Globus pallidus (tissue), 1 donor: ENCODE data around the gene FOXP4.
"Not testable (repeated sequence)": the region's sequence is repeated elsewhere in the genome, so short reads cannot be mapped to it uniquely, and the experiment has no call there.

ENCODE experiments used
- DNase-seq: peaks from one replicate; pipeline ENCODE4 v3.0.0-alpha.2; 2015; ENCODE audit warnings: low spot score

FOXP4 gene

DNA sequence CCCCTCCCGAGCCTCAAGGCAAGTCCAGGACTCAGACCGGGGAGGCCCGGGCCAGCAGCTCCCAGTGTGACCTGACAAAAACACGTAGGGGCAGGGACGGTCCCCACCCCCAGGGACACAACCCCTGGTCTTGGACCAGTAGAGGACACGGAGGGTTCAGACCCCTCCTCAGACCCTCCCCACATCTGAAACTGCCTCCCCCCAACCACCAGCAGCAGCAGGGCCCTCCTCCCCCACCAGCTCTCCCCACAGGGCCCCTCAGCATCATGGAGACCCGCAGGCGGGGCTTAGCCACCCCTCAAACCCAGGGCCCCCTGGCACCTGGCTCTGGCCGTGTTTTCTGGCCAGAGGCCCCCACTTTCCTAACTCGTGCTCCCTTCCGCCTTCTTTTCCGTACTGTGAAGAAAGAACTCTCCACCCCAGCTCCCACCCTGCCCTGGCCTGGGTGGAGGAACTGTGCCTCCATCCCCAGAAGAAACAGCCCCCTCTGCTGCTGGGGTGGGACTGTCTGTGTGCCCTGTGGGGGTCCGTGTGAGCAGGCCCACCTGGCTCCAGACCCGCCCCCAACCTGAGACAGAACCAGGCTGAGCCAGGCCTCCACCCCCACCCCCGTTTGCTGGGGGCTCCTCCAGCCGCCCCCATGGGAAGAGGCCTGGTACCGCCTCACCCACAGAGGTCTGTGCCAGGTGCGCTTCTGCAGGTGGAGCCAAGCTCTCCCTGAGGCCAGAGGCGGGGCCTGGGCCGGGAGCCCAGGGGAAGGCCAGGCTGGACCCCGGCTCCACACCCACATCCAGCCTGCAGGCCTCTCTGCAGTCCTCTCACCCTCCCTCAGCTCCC is 53.1 kb downstream of the FOXP4 start:
- DNase-seq, result no peak

DNA sequence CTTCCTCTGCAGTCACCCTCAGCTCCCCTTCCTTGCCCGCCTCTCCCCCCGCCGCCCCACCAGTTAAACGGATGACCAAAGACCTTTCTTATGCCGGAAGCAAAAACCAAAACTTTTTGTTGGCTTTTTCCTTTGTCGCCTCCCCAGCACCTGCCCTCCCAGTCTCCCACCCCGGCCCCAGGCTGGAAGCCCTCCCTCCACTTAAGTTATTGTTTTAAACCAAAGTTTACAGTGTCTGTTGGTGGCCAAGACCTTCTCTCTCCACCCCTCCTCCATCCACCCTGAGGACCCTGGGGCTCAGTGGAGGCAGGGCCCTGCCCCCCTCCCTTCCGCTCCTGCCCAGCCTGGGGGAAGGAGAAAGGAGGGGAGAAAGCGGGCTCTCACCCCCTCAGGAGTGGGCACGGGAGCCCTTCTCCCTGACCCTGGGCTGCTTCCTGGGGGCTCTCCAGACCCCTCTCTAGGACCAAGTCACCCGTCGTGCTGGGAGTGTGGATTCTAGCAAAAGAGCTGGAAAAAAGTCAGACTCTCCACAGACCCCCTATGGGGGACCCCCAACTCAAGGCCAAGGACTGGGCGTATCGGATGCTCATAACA is 53.8 kb downstream of the FOXP4 start:
- no peak for DNase-seq

DNA sequence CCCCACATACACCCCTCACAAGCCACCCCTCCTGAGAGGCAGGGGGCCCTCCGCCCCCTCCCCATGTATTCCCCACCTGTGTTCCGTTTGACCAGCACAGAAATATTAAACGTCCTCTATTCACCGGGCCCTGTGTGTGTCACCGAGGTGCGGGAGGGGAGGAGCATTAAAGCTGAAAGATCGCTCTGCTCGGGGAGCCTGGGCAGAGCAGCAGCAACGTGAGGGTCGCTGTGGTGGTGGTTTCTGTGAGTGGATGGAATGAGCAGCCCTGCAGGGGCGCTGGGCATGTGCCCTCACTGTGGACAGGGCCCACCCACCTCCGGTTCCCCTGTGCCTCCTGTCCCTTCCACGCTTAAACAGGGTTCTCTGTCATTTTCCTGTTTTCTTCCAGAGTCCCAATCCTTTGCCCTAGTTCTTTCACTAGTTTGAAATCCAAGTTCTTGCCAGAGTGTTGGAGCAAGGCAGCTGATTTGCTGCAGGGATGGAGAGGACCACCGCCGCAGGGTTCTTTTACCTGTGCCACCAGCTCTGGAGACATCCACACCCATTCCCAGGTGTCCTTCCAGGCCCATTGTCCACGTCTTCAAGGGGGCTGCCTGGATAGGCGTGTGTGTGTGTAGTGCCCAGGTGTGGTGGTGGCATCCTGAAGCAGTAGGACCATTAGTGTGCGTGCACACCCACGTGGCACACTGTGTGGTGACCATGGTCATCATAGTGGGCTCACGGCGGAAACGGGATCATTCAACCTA is 54.5 kb downstream of the FOXP4 start:
- DNase-seq, result no peak

DNA sequence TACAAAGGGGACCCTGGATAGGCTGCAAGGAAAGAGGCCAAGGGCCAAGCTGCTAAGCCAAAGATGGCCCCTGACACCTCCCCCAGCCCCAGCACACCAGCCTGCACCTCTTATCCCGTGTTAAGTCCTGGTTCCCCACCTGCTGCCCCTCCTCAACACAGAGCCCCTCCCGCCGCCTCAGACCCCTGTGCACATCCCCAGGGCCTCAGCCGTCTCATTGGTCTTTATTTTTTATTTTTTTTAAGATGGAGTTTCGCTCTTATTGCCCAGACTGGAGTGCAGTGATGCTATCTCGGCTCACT is 55.0 kb downstream of the FOXP4 start:
- no peak for DNase-seq

DNA sequence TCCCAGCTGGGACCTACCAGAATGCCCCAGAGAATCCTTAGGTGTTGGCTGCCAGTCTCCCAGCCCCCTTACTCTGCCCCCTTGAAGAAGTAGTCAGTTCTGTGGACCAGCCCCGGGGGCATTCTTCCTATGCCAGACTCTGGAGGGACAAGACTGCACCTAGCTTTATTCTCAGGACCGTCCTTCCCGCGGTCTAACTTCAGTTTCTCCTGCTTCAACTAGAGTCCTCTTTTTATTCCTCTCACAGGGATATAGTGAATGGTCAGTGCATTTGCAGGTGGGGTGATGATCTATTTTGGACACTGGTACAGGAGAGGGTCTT is 56.2 kb downstream of the FOXP4 start:
- DNase-seq, result no peak

DNA sequence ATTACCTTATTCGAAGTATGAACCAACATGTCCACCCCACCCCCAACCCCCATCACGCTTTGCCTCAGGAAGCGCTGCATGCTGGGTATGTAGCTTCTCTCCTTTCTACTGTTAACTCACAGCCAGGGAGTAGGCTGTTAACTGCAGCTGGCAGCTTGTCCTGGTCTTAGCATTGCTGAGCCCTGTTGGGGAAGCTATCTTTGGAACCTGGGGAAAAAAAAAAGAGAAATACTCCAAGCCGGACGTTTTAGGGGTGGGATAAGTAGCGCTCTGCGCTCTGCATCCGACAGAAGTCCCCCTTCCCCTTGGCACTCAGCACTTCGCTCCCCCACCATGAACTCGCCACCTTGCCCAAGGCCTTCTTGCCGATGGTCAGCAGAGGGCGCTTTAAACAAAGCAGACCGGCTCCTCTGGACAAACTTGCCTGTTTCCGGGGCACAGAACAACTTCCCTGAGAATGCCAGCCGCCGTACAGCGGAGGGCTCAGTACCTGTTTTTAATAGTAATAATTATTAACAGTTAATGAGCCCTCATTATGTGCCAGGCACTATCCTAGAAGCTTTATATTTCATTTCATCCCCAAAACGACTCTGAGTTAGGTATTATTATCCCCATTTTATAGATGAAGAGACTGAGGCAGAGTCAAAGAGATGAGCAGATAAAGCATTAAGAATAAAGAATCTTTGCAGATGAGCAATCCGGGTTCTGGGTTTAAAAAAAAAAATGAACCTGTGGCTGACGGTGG is 56.9 kb downstream of the FOXP4 start:
- peak; percentile 81 for DNase-seq

DNA sequence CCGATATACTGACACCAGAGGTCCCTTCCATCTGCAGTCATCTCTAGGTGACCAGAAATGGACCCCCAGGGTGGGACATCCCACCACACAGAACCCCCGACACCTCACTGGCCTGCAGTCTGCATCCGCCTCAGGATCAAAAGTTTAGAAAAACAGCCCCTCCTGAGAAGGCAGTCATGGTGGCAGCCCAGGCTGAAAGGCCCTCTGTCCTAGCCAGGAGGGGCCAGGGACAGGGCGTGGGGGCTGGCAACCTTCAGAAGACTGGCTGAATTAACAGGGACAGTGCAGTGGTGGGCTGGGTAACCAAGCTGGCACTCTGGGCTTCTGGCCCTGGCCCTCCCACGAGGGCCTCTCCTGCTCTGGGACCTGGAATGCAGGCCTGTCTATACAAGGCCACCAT is 57.8 kb downstream of the FOXP4 start:
- no peak for DNase-seq

DNA sequence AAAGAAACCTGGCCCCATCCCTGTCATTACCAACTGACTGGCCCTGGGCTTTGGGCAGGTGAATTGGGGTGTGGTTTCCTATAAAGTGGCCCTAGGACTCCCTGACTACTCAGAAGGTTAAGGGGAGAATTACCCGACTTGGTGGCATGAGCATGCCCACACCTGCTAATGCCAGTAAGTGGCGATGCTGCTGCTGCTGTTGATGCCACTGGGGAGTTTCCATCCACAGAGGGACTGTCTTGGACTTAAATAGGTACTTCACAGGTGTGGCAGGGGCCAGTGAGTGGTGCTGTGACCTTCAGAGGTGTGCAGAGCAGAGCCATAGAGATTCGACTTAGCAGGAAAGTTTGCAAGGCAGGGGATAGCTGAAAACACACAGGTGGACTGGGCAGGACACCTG is 59.5 kb downstream of the FOXP4 start:
- no peak for DNase-seq

DNA sequence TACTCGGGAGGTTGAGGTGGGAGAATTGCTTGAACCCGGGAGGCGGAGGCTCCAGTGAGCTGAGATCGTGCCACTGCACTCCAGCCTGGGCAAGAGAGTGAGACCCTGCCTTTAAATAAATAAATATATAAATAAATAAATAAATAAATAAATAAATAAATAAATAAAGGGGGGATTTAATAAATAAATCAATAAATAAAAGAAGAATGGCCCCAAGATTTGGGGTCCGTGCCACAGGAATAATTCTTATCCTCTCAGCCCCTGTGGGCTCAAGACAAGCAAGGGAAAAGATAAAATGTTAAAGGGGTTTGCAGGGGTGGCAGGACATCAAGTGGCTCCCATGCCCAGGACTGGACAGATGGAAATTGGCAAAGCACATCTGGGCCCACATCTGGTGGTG is 60.9 kb downstream of the FOXP4 start:
- DNase-seq, result no peak

DNA sequence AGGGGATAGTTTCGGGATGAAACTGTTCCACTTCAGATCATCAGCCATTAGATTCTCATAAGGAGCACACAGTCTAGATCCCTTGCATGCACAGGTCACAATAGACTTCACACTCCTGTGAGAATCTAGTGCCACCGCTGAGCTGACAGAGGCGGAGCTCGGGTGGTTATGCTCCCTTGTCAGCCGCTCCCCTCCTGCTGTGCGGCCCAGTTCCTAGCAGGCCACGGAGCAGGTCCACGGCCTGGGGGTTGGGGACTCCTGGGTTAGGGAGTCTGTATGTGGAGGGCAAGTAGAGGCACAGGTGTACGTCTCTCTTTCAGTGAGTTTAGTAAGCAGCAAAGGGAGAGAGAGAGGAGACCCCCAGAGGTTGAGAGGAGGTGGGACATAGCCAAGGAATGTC is 61.6 kb downstream of the FOXP4 start:
- DNase-seq, result no peak

DNA sequence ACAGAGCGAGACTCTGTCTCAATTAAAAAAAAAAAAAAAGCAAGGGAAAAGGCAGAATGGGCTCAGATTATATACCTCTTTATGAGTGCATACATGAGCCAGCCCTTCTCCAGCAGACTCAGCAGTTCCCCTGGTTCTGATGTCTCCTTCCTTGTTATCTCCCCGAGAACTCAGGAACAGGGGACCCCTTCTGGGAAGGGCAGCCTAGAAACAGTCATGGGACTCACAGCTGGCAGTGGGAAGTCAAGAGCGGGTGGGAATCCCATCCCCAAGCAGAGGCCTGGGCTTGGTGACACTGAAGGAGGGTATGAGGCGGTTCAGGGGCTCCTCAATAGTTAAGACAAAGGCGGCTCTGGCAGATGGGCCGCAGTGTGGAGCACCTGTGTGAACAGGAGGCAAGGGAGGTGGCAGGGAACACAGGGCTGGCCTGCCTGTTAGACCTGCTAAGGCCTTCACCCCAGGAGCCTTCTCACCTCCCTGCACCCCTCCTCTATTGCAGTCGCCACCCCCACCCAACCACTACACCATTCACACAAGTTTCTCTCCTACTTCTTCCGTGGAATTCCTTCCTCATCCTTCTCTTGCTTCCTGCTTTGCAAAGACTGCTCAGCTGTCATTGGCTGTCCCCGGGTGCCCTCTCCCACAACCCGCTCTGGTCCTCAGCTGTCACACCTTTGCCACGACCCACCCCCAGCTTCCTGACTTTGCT is 62.4 kb downstream of the FOXP4 start:
- no peak for DNase-seq

DNA sequence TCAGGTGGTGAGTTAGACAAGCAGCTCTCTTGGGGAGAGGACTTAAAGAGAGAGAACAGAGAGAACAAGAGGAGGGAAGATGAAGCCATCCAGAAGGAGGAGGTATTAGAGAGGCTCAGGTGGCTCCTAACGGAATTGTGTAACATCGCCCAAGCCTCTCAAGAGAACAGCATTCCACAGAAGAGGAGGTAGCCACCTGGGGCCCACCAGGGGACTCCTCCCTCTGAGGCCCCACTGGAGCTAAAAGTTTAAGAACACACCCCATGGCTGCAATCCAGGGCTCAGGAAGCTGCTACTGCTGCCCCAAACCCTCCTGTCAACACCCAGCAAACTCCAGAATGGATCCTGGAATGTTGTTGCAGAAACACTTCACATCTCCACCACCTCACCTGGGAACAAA is 68.5 kb downstream of the FOXP4 start:
- DNase-seq, result no peak

DNA sequence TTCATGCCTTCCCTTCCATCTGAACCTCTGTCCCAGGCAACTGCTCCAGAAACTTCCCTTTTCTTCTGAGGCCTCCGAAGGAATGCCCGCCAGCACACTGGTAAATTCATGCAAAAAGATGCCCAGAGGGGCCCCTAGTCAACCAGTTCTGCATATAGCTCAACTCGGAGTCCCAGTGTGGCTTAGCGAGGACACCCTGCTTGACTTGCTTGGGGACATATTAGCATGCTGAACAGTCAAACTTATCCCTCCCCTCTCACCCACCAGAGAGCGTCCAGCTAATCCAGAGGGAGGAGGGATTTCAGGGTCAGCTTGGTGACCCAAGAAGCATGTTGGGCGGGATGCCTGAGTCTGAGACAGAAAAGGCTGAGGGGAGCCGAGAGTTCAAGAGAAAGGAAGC is 69.1 kb downstream of the FOXP4 start:
- no peak for DNase-seq

DNA sequence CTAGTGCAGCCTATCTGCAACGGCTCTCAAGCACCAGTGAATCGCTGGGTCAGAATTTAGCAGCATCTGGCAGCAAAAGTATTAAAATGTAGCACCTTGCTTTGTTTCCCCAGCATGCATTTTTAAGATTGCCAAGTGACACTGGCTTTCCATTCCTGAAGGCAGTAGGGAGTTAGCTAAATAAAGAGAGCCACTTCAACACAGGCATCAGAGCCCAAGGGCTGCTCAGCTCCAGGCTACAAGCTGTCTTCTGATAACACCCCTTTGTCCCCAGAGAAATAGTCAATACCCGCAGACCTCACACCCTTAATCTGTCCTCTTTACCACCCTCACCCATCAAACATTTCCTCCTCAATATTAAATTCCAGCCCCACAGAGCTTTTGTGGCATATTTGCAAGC is 72.4 kb downstream of the FOXP4 start:
- no peak for DNase-seq

DNA sequence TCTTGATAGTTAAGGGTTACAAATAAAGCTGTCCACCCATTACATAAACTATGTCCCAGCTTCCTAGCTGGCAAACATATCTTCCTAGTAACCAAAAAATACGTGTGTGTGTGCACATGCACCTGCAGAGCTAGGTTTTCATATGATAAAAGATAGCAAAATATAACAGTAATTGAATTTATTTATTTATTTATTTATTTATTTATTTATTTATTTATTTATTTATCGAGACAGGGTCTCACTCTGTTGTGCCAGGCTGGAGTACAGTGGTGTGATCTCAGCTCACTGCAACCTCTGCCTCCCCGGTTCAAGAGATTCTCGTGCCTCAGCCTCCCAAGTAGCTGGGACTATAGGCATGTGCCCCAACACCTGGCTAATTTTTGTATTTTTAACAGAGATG is 73.0 kb downstream of the FOXP4 start:
- DNase-seq, result not testable (repeated sequence)

DNA sequence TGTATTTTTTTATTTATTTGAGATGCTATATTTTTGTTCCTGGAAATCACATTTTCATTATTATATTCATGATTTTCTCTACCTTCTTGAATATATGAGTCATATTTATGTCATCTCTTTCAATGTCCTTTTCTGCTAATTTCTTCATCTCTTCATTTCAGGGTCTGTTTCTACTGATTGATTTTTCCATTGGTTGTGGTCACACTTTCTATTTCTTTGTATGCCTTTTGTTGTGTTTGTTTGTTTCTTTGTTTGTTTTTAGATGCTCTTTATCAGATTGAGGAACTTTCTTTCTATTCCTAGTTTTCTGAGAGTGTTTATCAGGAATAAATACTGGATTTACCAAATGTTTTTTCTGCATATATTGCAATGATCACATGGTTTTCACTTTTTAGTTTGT is 75.2 kb downstream of the FOXP4 start:
- DNase-seq, result no peak

DNA sequence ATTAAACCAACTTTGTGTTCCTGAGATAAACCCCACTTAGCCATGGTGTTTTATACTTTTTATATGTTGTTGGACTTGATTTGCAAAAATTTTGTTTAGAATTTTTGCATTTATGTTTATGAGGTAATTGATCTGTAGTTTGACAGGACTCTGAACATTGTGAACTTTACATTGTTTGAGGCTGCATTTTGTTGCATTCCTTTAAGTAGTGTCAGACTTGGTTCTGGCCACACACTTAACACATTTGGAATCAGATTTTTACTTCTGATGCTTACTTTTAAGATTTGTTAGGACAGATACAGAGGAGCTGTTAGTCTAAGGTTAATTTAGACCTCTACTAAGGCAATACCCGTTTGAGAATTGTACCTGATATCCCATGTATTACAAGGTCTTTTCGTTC is 75.6 kb downstream of the FOXP4 start:
- no peak for DNase-seq

DNA sequence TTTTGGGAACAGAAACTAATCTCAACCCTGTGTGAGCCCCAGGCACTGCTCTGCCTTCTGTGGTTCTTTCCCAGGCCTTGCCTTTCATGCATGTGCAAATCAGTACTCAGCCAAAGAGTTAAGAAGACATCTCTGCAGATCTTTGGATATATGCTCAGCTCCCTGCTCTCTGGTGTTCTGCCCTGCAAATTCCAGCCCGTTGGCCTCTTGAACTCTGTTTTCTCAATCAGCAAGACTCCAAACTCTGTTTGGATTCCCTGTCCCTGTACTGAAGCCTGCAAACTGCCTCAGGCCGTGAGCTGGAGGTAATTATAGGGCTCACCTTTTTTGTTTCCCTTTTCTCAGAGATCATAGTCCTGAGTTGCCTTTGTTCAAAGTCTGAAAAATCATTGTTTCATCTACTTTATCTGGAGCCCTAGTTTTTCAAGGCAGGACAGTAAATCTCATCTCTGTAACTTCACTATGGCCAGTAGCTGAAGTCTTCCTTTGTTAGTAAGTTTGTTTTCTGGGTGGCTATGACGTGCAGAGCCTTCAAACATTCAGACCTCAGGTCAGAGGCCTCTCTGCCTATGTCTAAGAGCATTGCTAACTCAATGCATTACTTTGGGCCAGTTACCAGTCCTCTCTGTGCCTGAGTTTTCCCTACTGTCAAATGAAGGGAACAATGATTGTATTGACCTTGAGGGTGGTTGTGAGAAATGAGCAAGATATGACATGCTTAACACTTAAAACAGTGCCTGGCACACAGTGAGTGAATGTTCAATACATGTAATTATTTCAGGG is 76.2 kb downstream of the FOXP4 start:
- DNase-seq, result no peak

DNA sequence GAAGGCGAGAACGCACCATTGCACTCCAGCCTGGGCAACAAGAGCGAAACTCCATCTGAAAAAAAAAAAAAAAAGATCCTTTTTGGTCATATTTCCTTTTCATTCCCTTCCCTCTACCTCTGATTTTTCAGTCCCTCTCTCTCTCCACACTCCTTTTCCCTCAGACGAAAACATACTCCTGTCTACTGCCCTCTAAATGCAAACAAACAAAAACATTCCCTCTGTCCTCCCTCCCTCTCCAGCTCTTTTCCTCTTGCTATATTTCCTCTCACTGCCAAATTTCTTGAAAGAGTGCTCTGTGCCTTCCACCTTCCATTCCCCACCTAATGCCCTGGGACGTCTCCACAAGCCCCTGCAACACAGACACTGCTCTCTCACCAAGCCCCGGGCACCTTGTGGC is 77.1 kb downstream of the FOXP4 start:
- DNase-seq, result no peak

DNA sequence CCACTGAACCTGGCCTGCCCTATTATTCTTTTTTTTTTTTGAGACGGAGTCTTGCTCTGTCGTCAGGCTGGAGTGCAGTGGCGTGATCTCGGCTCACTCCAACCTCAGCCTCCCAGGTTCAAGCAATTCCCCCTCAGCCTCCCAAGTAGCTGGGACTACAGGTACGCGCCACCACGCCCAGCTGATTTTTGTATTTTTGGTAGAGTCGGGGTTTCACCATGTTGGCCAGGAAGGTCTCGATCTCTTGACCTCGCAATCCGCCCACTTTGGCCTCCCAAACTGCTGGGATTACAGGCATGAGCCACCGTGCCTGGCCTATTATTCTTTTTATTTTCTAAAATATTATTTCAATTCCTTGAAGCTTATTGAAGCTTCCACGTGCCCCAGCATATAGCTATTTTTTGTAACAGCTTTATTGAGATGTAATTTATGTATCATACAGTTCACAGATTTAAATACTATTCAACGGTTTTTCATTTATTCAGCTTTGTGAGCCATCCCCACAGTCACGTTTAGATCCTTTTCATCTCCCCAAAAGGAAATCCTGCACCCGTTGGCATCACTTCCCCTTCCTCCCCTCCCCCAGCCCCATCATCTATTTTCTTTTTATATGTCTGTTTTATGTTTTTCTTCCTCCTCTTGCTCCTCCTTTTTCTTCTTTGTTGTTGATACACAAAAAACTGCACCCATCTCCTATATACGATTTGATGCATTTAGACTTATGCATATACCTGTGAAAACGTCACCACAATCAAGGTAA is 78.6 kb downstream of the FOXP4 start:
- no peak for DNase-seq

DNA sequence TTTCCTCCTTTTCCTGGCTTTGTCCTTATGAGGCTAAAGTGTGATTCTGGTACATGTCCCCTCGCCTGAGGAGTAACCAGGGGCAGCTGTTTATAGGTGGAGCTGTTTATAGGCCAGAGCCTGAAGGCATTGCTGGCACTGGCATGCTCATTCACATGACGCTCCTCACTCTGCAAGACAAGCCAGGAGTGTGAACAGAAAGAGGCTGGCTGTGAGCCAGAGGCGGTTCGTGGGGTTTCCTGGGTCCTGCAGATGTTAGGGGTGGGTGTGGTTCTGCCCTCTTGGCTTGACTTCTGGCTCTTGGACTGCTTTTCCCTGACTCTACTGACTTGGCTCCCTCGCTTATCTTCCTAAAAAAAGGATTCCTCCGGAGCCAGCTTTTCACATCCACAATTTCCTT is 79.3 kb downstream of the FOXP4 start:
- DNase-seq, result no peak
